ENCODE data around the gene MCU.

- TF ChIP-seq CTCF (IDR thresholded peaks at IDR 0.05), result no peak
- TF ChIP-seq POLR2A (IDR thresholded peaks at IDR 0.05), result no peak
Observed at GRCh38 chr10:72719941-72720592, 28.1 kb downstream of the MCU start.

All from testis (tissue), 2 donors.